22Rv1 (cell line): ENCODE data around the gene NFIL3.

Experiments
- CTCF ChIP-seq: fragments of 450-650 bp; IDR thresholded peaks from 2 replicates; pipeline ENCODE4 v1.5.1; 2017; ENCODE audit warnings: mild to moderate bottlenecking
- ZFX ChIP-seq: fragments of 450-650 bp; IDR thresholded peaks from 2 replicates; pipeline ENCODE4 v1.6.1; 2017; ENCODE audit warnings: antibody characterized with exemption, borderline replicate concordance

GRCh38 chr9:91362051-91362611 is 61.5 kb downstream of the NFIL3 start:
- no peak for TF ChIP-seq CTCF
- no peak for TF ChIP-seq ZFX
